HepG2 (cell line): ENCODE results near the gene MTMR6. TPM values are rescaled to one million over a fixed set of nuclear protein-coding genes. Genes with fewer than 3 reads are reported as not detected.

Experiments used
- ADNP ChIP-seq: sonication (generic); formaldehyde crosslinking; IDR thresholded peaks from 2 replicates; pipeline ENCODE4 v1.4.0; 2020; ENCODE audit warnings: missing genetic modification reagents
- CAMTA2 ChIP-seq: sonication (generic); formaldehyde crosslinking; IDR thresholded peaks from 2 replicates; pipeline ENCODE4 v1.4.0; 2020; ENCODE audit warnings: mild to moderate bottlenecking, missing genetic modification reagents, borderline replicate concordance
- MATR3 ChIP-seq: sonication (generic); formaldehyde crosslinking; IDR thresholded peaks from 2 replicates; pipeline ENCODE4 v1.4.0; 2020; ENCODE audit warnings: missing genetic modification reagents
- MED13 ChIP-seq: sonication (generic); formaldehyde crosslinking; IDR thresholded peaks from 2 replicates; pipeline ENCODE4 v1.5.0; 2020; ENCODE audit warnings: missing genetic modification reagents
- MXI1 ChIP-seq: IDR thresholded peaks from 3 replicates; pipeline ENCODE4 v1.6.1; 2012; ENCODE audit warnings: low read depth, low read length, inconsistent platforms, borderline replicate concordance
- TEAD2 ChIP-seq: sonication (generic); formaldehyde crosslinking; IDR thresholded peaks from 2 replicates; pipeline ENCODE4 v1.9.0; 2021; ENCODE audit warnings: missing genetic modification reagents
- ZNF317 ChIP-seq: sonication (generic); formaldehyde crosslinking; IDR thresholded peaks from 2 replicates; pipeline ENCODE4 v1.5.0; 2020; ENCODE audit warnings: mild to moderate bottlenecking, missing genetic modification reagents
- ZNF550 ChIP-seq: sonication (generic); formaldehyde crosslinking; IDR thresholded peaks from 2 replicates; pipeline ENCODE4 v1.4.0; 2020; ENCODE audit warnings: mild to moderate bottlenecking, missing genetic modification reagents, borderline replicate concordance
- ZNF670 ChIP-seq: sonication (generic); formaldehyde crosslinking; IDR thresholded peaks from 2 replicates; pipeline ENCODE4 v1.8.0; 2022; ENCODE audit warnings: mild to moderate bottlenecking, missing genetic modification reagents, borderline replicate concordance
- ZNF746 ChIP-seq: sonication (generic); formaldehyde crosslinking; IDR thresholded peaks from 2 replicates; pipeline ENCODE4 v1.8.0; 2022; ENCODE audit warnings: mild to moderate bottlenecking, missing genetic modification reagents
- ZNF777 ChIP-seq: sonication (generic); formaldehyde crosslinking; IDR thresholded peaks from 2 replicates; pipeline ENCODE4 v1.4.0; 2020; ENCODE audit warnings: missing genetic modification reagents
- polyA plus RNA-seq, 8 experiments: library from polyadenylated mRNA; depleted of rRNA in 3 of 8; stranded (reverse) in 7 of 8; unstranded in 1 of 8; fragments of >200 nt; fragmentation: Illumina TruSeq in 4 of 8; extraction: Trizol in 4 of 8; gene quantifications; 2 replicates each; pipeline versions ENCODE4 v1.2.1 to v1.2.3, GENCODE V29; 2011 to 2016; ENCODE audit warnings: low read depth in 4 of 8, missing spikeins in 1 of 8, mixed read lengths in 1 of 8; ENCODE audit not compliant: insufficient read depth in 1 of 8
- total RNA-seq, 5 experiments: library from RNA; depleted of rRNA; stranded (reverse); fragments of >200 nt; fragmentation: Illumina TruSeq; extraction: Trizol; gene quantifications; 2 replicates each; pipeline ENCODE4 v1.2.3, GENCODE V29; 2016; ENCODE audit warnings: low read depth in 1 of 5
- TF ChIP-seq, protein P1 (sequence below): sonication (generic); formaldehyde crosslinking; IDR thresholded peaks from 2 replicates; pipeline ENCODE4 v1.5.1; 2020; ENCODE audit warnings: mild to moderate bottlenecking, missing genetic modification reagents, moderate library complexity
- TF ChIP-seq, protein P2 (sequence below): sonication (generic); formaldehyde crosslinking; IDR thresholded peaks from 2 replicates; pipeline ENCODE4 v1.5.0; 2020; ENCODE audit warnings: missing genetic modification reagents
- TF ChIP-seq, protein P3 (sequence below): sonication (generic); formaldehyde crosslinking; IDR thresholded peaks from 2 replicates; pipeline ENCODE4 v1.8.1; 2023; ENCODE audit warnings: missing genetic modification reagents, inconsistent platforms, borderline replicate concordance
- TF ChIP-seq, protein P4 (sequence below): sonication (generic); formaldehyde crosslinking; IDR thresholded peaks from 2 replicates; pipeline ENCODE4 v1.8.0; 2022; ENCODE audit warnings: mild to moderate bottlenecking, missing genetic modification reagents; ENCODE audit not compliant: insufficient replicate concordance
- TF ChIP-seq, protein P5 (sequence below): sonication (generic); formaldehyde crosslinking; IDR thresholded peaks from 2 replicates; pipeline ENCODE4 v1.8.1; 2022; ENCODE audit warnings: mild to moderate bottlenecking, missing genetic modification reagents
- TF ChIP-seq, protein P6 (sequence below): IDR thresholded peaks from 2 replicates; pipeline ENCODE4 v1.6.1; 2018; ENCODE audit warnings: missing genetic modification reagents, mild to moderate bottlenecking, missing compliant biosample characterization

MTMR6 gene
- total and polyA plus RNA-seq, 2 of the 13 experiments (the other 11 are each of a cell fraction or from before 2014, with no cell fraction given): 3.4 to 7.8 TPM

DNA sequence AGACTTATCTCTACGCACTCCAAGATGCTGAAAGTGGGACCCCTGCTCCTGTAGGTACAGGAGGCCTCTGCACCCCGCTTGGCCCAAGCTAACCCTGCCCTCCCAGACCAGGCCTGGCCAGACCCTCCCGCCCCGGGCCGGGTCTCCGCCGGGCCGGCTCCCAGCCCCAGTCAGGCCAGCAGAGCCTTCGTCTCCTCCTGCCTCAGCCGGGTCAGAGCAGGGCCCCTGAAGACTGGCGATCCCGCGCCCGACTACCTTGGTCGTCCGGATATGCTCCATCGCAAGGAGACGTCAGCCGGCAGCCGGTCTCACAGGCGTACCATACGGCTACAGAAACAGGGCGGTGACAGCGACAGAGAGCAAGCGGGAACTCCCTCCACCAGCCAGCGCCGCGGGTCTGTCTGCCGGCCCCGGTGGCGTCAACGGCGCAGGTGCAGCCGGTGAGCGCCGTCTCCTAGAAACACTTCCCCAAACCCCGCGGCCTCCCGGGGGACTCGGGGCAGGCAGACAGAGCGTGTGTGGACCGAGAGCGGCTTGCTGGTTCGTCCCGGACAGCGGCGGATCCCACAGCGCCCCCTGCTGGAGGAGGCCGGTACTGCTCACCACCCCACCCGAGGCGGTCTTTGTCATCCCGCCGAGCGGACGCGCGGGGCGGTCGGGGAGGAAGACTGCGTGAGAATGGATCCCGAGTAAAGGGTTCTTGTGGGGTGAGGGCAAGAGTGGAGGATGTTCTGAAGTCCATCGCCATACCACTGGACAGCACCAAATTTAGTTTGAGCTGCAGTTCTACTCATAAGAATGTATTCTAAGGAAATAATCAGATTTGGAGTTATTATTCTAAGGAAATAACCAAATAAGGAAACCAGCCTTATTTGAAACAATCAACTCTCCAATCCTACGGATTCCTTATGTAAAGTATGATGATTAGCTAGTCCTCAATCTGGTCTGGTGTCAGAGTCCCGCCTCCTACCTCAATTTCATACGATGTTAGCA is at the start of gene MTMR6 (continued):
- TF ChIP-seq, protein P1, sequence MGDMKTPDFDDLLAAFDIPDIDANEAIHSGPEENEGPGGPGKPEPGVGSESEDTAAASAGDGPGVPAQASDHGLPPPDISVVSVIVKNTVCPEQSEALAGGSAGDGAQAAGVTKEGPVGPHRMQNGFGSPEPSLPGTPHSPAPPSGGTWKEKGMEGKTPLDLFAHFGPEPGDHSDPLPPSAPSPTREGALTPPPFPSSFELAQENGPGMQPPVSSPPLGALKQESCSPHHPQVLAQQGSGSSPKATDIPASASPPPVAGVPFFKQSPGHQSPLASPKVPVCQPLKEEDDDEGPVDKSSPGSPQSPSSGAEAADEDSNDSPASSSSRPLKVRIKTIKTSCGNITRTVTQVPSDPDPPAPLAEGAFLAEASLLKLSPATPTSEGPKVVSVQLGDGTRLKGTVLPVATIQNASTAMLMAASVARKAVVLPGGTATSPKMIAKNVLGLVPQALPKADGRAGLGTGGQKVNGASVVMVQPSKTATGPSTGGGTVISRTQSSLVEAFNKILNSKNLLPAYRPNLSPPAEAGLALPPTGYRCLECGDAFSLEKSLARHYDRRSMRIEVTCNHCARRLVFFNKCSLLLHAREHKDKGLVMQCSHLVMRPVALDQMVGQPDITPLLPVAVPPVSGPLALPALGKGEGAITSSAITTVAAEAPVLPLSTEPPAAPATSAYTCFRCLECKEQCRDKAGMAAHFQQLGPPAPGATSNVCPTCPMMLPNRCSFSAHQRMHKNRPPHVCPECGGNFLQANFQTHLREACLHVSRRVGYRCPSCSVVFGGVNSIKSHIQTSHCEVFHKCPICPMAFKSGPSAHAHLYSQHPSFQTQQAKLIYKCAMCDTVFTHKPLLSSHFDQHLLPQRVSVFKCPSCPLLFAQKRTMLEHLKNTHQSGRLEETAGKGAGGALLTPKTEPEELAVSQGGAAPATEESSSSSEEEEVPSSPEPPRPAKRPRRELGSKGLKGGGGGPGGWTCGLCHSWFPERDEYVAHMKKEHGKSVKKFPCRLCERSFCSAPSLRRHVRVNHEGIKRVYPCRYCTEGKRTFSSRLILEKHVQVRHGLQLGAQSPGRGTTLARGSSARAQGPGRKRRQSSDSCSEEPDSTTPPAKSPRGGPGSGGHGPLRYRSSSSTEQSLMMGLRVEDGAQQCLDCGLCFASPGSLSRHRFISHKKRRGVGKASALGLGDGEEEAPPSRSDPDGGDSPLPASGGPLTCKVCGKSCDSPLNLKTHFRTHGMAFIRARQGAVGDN (CRISPR knock-in tag): peak; percentile 85
- TF ChIP-seq MXI1 (peak; percentile 55; the same call in 1 of the 3 replicates), ADNP (CRISPR knock-in tag) (no peak), TEAD2 (CRISPR knock-in tag) (no peak), MATR3 (CRISPR knock-in tag) (no peak), ZNF317 (CRISPR knock-in tag) (peak; percentile 36; the same call in 1 of the 2 replicates), CAMTA2 (CRISPR knock-in tag) (no peak), ZNF550 (no peak), MED13 (CRISPR knock-in tag) (no peak), ZNF777 (no peak), ZNF670 (CRISPR knock-in tag) (no peak; the same call in 1 of the 2 replicates), ZNF746 (CRISPR knock-in tag) (no peak)
- TF ChIP-seq, protein P2, sequence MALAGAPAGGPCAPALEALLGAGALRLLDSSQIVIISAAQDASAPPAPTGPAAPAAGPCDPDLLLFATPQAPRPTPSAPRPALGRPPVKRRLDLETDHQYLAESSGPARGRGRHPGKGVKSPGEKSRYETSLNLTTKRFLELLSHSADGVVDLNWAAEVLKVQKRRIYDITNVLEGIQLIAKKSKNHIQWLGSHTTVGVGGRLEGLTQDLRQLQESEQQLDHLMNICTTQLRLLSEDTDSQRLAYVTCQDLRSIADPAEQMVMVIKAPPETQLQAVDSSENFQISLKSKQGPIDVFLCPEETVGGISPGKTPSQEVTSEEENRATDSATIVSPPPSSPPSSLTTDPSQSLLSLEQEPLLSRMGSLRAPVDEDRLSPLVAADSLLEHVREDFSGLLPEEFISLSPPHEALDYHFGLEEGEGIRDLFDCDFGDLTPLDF (CRISPR knock-in tag): 0 out of 2 replicates have a peak, but pooled peaks have one; percentile 17
- TF ChIP-seq, protein P3, sequence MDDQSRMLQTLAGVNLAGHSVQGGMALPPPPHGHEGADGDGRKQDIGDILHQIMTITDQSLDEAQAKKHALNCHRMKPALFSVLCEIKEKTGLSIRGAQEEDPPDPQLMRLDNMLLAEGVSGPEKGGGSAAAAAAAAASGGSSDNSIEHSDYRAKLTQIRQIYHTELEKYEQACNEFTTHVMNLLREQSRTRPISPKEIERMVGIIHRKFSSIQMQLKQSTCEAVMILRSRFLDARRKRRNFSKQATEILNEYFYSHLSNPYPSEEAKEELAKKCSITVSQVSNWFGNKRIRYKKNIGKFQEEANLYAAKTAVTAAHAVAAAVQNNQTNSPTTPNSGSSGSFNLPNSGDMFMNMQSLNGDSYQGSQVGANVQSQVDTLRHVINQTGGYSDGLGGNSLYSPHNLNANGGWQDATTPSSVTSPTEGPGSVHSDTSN (CRISPR knock-in tag): no peak
- TF ChIP-seq, protein P4, sequence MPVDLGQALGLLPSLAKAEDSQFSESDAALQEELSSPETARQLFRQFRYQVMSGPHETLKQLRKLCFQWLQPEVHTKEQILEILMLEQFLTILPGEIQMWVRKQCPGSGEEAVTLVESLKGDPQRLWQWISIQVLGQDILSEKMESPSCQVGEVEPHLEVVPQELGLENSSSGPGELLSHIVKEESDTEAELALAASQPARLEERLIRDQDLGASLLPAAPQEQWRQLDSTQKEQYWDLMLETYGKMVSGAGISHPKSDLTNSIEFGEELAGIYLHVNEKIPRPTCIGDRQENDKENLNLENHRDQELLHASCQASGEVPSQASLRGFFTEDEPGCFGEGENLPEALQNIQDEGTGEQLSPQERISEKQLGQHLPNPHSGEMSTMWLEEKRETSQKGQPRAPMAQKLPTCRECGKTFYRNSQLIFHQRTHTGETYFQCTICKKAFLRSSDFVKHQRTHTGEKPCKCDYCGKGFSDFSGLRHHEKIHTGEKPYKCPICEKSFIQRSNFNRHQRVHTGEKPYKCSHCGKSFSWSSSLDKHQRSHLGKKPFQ (CRISPR knock-in tag): peak; percentile 71
- TF ChIP-seq, protein P5, sequence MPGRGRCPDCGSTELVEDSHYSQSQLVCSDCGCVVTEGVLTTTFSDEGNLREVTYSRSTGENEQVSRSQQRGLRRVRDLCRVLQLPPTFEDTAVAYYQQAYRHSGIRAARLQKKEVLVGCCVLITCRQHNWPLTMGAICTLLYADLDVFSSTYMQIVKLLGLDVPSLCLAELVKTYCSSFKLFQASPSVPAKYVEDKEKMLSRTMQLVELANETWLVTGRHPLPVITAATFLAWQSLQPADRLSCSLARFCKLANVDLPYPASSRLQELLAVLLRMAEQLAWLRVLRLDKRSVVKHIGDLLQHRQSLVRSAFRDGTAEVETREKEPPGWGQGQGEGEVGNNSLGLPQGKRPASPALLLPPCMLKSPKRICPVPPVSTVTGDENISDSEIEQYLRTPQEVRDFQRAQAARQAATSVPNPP (CRISPR knock-in tag): no peak
- TF ChIP-seq, protein P6, sequence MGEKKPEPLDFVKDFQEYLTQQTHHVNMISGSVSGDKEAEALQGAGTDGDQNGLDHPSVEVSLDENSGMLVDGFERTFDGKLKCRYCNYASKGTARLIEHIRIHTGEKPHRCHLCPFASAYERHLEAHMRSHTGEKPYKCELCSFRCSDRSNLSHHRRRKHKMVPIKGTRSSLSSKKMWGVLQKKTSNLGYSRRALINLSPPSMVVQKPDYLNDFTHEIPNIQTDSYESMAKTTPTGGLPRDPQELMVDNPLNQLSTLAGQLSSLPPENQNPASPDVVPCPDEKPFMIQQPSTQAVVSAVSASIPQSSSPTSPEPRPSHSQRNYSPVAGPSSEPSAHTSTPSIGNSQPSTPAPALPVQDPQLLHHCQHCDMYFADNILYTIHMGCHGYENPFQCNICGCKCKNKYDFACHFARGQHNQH (CRISPR knock-in tag): peak; percentile 56; the same call in 1 of the 2 replicates
